ENCODE results near the gene C5AR2.
"Not testable (repeated sequence)": the region's sequence is repeated elsewhere in the genome, so short reads cannot be mapped to it uniquely, and the experiment has no call there.

Gene C5AR2

DNA sequence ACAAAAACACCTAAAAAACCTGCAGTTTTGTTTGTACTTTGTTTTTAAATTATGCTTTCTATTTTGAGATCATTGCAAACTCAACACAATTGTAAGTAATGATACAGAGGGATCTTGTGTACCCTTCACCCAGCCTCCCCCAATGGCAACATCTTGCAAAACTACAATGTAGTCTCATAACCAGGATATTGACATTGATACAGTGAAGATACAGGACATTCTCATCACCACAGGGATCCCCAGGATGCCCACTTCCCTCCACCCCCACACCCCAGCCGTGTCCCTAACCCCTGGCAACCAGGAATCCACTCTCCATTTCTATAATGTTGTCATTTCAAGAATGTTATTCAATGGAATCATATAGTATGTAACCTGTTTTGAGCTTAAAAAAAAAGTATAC is 10.3 kb upstream of the C5AR2 start:
- DNase-seq (ENCODE audit: low spot score), result no peak
- CTCF ChIA-PET, result no interaction called here
- no peak overlapping the region for H3K27ac ChIP-seq
- POLR2A ChIA-PET (ENCODE audit: low non-redundant PET), result no interaction called here
- TF ChIP-seq, protein P1, sequence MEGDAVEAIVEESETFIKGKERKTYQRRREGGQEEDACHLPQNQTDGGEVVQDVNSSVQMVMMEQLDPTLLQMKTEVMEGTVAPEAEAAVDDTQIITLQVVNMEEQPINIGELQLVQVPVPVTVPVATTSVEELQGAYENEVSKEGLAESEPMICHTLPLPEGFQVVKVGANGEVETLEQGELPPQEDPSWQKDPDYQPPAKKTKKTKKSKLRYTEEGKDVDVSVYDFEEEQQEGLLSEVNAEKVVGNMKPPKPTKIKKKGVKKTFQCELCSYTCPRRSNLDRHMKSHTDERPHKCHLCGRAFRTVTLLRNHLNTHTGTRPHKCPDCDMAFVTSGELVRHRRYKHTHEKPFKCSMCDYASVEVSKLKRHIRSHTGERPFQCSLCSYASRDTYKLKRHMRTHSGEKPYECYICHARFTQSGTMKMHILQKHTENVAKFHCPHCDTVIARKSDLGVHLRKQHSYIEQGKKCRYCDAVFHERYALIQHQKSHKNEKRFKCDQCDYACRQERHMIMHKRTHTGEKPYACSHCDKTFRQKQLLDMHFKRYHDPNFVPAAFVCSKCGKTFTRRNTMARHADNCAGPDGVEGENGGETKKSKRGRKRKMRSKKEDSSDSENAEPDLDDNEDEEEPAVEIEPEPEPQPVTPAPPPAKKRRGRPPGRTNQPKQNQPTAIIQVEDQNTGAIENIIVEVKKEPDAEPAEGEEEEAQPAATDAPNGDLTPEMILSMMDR (conservative IDR thresholded peaks at IDR 0.05; ENCODE audit: low read depth), result no peak

DNA sequence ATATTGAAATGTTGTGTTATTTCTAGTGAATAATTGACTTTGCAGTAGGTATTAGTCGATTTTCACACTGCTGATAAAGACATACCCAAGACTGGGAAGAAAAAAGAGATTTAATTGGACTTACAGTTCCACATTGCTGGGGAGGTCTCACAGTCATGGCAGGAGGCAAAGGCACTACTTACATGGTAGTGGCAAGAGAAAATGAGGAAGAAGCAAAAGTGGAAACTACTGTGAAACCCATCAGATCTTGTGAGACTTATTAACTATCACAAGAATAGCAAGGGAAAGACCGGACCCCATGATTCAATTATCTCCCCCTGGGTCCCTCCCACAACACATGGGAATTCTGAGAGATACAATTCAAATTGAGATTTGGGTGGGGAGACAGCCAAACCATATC is 9.9 kb upstream of the C5AR2 start:
- CTCF ChIA-PET, result no interaction called here

DNA sequence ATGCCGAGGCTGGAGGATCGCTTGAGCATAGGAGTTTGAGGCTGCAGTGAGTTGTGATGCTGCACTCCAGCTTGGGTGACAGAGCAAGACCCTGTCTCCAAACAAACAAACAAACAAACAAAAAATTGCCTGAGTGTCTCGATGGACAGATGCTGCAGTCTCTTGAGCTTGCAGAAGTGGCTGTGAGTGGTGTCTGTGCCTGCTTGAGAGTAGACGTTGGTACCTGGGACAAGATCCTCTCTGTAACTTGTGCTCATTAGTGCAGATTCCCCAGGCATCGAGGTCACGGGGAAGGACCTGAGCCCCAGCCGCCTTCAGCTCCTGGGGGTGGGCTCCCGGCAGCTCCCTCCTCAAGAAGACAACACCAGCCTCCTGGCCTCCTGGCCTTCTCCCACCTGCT is 8.6 kb upstream of the C5AR2 start:
- no peak for DNase-seq (ENCODE audit: low spot score)
- ChIA-PET POLR2A (ENCODE audit: low non-redundant PET) (no interaction called here), CTCF (interaction anchor here (0.6 to 1.0 kb wide), 2 partner anchors 26 to 221 kb away, joined by 4 read pairs; partner anchors contain the start of gene DHX34)
- H3K27ac ChIP-seq, result no peak overlapping the region
- TF ChIP-seq, protein P1 (conservative IDR thresholded peaks at IDR 0.05; ENCODE audit: low read depth), result no peak

More for the DNA sequence above, 9.9 kb upstream of the C5AR2 start:
- POLR2A ChIA-PET (ENCODE audit: low non-redundant PET), result no interaction called here
- no peak for DNase-seq (ENCODE audit: low spot score)
- no peak overlapping the region for H3K27ac ChIP-seq
- TF ChIP-seq, protein P1 (conservative IDR thresholded peaks at IDR 0.05; ENCODE audit: low read depth), result no peak

- ChIA-PET POLR2A (ENCODE audit: low non-redundant PET) (interaction anchor here (0.7 kb wide), 1 partner anchor 211 kb away, joined by 3 read pairs; the partner anchor contains the start of gene ZC3H4), CTCF (no interaction called here)
- TF ChIP-seq, protein P1 (conservative IDR thresholded peaks at IDR 0.05; ENCODE audit: low read depth), result no peak
- no peak overlapping the region for H3K27ac ChIP-seq
- no peak for DNase-seq (ENCODE audit: low spot score)
These were observed 8.1 kb upstream of the C5AR2 start for GRCh38 chr19:47323872-47324271.

GRCh38 chr19:47324502-47324901 is 7.5 kb upstream of the C5AR2 start:
- CTCF ChIA-PET, result no interaction called here
- POLR2A ChIA-PET (ENCODE audit: low non-redundant PET), result interaction anchor here (0.7 kb wide), 1 partner anchor 211 kb away, joined by 3 read pairs; the partner anchor contains the start of gene ZC3H4
- TF ChIP-seq, protein P1 (conservative IDR thresholded peaks at IDR 0.05; ENCODE audit: low read depth), result no peak
- H3K27ac ChIP-seq, result no peak overlapping the region
- no peak for DNase-seq (ENCODE audit: low spot score)

- TF ChIP-seq, protein P1 (conservative IDR thresholded peaks at IDR 0.05; ENCODE audit: low read depth), result no peak
- H3K27ac ChIP-seq, result no peak overlapping the region
- POLR2A ChIA-PET (ENCODE audit: low non-redundant PET), result no interaction called here
- DNase-seq (ENCODE audit: low spot score), result no peak
- CTCF ChIA-PET, result no interaction called here
These were observed 1.5 kb upstream of the C5AR2 start for GRCh38 chr19:47330466-47330869.

GRCh38 chr19:47331490-47331889 is 485 bp upstream of the C5AR2 start:
- CTCF ChIA-PET, result no interaction called here
- peak overlapping the region; percentile 57 for H3K27ac ChIP-seq
- POLR2A ChIA-PET (ENCODE audit: low non-redundant PET), result no interaction called here
- no peak for DNase-seq (ENCODE audit: low spot score)
- TF ChIP-seq, protein P1 (conservative IDR thresholded peaks at IDR 0.05; ENCODE audit: low read depth), result no peak

GRCh38 chr19:47336765-47337718 is 5.1 kb downstream of the C5AR2 start:
- H3K27ac ChIP-seq; DNase-seq (ENCODE audit: low spot score); POLR2A ChIA-PET (ENCODE audit: low non-redundant PET): not testable (repeated sequence)
- CTCF ChIA-PET, result interaction anchor here (0.6 to 0.8 kb wide), 2 partner anchors 13 to 89 kb away, joined by 3 read pairs; partner anchors contain the start of gene DHX34
